G401 (cell line): ENCODE data around the gene EPHB6. TPM values are rescaled to one million over a fixed set of nuclear protein-coding genes. Genes with fewer than 3 reads are reported as not detected.

Experiments used
- DNase-seq: peaks from one replicate; pipeline ENCODE4 v3.0.0-alpha.2; 2015; ENCODE audit warnings: low spot score
- in situ Hi-C: cut with HindIII; loops from 2 replicates; pipeline ENCODE4 v1.10.0; 2016; ENCODE audit warnings: low sequenced_read_pairs, mixed read lengths
- total RNA-seq: library from RNA; depleted of rRNA; stranded (reverse); fragments of >200 nt; shearing (Covaris generic); gene quantifications from 2 replicates; pipeline ENCODE4 v1.2.3, GENCODE V29; 2014

The EPHB6 gene
- total RNA-seq, 1 experiment from 2014 or later: not detected

DNA sequence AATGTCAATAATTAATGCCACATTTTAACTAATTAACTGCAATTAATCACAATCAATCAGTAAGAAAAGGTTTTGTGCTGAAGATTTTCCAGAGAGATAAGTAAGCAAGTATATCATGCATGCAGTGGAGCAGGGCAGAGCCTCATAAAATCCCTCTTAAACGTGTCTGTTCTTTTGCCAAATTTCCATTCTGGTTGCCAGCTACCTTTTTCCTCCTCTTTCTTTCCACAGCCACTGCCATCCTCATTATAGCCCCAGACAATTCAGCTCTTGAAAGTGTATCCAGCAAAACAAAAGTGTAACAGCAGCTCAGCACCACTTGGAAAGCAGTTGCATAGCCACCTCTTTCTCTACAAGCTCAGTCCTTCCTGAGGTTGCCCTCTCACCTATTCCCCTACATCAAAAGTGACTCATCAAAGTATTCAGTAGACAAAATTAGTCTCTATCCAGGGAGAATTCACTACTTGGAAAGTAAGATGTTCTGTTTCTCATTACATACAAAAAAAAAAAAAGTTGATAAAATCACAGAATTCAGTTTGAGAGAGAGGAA is 26.9 kb upstream of the EPHB6 start:
- no peak for DNase-seq
- in situ Hi-C loops: no loop called here

DNA sequence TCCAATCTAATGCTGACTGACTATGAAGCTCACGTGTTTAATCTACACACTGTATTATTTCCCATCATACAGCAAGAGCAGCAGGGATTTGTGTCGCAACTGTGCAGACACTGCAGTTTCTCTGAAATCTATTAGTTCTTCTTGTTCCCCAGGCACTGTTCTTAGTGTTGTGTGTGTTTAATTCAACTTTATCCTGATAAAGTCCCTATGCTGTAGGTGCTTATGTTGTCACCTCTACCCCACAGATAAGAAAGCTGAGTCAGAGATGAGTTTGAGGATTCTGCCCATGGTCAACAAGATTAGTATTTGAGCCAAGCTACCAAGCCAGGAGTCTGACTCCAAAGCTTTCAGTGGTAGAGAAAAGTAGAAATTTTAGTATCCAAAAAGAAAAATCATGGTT is 22.5 kb upstream of the EPHB6 start:
- in situ Hi-C loops: no loop called here
- DNase-seq: no peak

DNA sequence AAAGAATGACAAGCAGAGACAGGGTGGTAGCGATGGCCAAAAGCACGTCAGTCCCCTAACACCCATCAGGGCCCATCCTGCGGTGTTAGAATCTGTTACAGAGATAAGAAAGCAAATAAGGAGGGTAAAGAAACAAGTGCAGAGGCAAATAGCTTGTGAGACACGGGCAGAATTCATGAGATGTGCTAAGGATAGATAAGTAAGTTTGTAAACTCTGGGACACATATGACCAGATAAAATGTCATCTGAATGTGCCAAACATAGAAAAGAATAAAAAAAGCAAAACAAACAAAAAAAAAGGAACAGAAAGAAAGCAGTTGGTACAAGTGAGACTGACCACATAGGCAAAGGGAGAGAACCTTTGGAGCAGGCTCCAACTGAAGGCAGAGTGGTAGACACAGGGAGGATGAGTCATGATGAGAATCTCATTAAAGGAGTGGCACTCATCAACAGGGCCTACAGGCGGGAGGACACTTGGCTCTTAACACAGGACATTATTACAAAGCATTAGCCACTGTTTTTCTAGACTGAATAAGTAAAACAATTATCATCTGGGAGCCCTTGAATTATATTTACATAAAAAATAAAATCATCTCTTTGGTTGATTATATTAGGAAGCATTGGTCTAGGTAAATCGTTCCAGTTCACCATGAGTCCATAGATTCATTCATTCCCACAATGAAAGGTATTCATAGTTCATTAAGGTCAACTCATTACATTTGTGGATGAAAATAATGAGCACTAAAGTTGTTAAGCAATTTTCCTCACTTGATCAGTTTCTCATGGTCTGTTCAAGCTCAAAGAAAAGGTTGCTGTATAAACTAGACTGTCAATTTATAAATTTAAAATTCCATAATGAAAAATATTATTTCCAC is 21.5 kb upstream of the EPHB6 start:
- in situ Hi-C loops: no loop called here
- no peak for DNase-seq

DNA sequence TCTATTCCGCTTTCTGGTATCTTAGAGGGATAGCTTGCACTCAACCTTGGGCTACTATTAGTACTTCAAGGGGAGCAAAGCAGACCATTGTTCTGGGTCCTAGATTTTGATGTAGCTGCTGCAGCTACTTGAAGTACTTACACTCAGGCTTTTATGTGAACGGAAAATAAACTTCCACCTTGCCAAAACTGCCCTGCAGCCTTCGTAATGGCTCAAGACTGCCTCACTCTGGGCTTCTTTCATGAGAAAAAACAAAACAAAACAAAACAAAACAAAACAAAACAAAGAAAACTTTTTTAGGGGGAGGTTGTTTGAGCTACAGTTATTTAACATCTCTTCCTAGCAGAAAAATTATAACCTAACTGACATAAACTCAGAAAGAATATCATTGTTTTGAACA is 19.4 kb upstream of the EPHB6 start:
- no peak for DNase-seq
- in situ Hi-C loops: no loop called here

DNA sequence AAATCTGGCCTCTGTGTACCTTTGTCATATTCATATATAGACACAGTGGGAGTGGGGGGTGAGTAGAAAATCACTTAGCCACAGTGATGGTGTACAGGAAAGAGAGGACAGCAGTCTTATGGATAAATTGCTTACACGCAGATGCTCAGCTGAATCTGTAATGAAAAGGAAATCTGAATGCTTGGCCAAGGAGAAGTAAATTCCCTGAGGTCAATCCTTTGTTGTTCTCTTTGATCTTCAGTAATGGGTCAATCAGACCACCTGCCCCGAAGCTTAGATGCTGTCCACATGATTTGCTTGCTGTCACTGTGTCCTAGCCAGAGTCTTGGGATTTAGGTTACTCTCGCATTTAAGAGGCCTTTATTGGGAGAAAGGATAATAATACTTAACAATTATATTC is 18.4 kb upstream of the EPHB6 start:
- in situ Hi-C loops: no loop called here
- DNase-seq: no peak

DNA sequence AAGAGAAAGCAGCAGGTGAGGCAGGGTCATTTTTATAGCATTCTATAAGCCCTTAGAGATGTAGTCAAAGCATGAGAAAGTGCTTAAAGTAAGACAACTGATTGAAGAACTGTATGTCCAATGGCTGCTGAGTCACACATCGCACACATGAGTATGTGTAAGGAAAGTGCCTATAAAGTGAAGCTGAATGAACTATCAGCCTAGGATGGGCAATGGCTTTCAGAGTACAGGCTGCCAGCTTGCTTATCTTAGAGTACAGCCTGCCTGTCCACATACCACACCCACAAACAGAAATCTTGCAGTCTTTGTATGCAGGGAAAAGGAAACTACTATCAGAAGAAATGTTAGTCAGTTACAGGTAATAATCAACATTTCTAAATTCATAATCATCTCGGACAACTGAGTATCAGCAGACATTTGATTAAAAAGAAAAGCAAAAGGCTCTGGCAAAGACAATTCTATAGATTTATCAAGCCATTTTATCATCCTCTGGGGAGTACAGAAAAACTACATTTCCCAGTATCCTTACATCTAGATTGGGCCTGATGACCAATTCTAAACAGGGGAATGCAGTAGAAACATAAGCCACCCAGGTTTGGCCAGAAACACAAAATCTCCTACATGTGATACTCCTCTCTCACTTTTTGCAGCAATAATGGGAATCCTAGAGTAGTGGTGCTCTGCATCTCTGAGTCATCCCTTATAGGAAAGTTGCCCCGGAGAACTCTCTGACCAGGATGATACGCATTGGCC is 16.2 kb upstream of the EPHB6 start:
- in situ Hi-C loops: no loop called here

DNA sequence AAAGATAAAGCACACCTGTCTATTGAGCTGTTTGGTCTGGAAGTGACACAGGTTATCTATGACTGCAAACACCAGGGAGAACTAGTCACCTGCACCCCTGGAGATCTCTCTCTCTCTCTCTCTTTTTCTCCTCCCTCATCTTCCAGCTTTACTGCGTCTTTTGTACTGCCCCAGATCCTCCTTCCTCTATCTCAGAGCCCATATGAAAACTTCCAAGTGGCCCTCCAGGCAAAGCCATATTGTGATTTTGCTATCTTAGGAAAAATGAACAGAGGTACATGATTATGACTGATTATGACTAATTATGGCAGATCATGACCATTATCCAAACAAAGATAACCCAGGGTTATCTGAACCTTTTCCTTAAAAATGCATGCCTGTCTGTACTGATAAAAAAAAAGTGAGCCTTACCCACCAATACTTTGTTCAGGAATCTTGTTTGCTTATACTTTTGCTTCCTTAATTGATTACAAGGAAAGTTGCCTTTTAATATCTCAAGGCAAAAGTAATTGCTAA is 12.6 kb upstream of the EPHB6 start:
- in situ Hi-C loops: no loop called here
- no peak for DNase-seq

More for the DNA sequence above, 16.2 kb upstream of the EPHB6 start:
- no peak for DNase-seq

DNA sequence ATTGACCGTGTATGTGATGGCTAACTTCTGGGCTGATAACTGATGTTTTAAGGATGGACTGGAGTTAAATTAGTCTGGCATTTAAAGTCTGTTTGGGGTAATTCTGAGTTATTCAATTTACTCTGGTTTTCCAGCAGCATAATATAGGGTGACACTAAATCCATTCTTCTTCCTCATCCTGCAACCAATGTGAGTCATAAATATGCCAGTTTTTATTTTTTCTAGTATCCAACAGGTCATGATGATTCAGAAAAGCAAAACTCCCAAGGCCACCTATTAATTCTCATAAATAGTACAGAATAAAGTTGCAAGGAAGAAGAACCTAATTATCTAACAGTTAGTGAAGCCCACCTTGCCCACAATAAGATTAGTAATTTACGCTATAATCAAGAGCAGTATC is 7.5 kb upstream of the EPHB6 start:
- no peak for DNase-seq
- in situ Hi-C loops: no loop called here

DNA sequence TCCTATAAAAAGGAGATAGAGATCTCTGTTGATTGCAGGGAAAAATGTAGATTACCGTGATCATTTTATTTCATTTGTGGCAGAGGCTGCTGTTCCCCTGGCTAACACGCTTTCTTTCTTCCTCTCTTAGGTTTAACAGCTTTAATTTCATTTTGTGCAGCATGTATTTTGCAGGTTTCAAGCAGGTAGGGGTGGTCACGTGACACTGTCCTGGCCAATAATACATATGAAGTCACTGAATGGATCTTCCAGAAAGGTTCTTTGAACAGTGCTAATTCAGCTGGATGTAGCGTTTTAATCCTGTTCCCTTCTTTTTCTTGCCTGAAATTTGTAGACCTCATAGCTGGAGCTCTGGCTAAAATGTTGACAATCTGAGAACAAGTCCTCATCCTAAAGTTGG is 3.6 kb upstream of the EPHB6 start:
- no peak for DNase-seq
- in situ Hi-C loops: loop anchor here (25.0 kb wide), 1 partner anchor 361 kb away; the partner anchor contains the start of gene TAS2R40

DNA sequence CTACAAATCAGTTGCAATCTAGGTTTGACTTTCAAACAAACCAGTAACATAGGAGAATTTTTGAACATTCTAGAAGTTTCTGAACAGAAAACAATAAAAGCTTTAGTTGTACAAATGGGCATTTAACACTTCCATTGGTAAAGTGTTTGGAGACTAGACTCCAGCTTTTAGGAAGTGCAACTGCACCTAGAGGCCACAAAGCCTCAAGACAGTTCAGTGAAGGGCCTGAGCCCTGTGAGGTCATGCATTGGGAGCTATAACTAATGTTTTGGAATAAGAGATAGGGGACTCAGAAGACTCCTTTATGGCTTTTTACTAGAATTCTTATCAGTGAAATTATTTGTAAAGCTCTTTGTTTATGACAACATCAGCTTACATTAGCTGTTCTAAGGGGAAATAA is 3.0 kb upstream of the EPHB6 start:
- in situ Hi-C loops: loop anchor here (25.0 kb wide), 1 partner anchor 360 kb away; the partner anchor contains the start of gene TAS2R40
- no peak for DNase-seq

DNA sequence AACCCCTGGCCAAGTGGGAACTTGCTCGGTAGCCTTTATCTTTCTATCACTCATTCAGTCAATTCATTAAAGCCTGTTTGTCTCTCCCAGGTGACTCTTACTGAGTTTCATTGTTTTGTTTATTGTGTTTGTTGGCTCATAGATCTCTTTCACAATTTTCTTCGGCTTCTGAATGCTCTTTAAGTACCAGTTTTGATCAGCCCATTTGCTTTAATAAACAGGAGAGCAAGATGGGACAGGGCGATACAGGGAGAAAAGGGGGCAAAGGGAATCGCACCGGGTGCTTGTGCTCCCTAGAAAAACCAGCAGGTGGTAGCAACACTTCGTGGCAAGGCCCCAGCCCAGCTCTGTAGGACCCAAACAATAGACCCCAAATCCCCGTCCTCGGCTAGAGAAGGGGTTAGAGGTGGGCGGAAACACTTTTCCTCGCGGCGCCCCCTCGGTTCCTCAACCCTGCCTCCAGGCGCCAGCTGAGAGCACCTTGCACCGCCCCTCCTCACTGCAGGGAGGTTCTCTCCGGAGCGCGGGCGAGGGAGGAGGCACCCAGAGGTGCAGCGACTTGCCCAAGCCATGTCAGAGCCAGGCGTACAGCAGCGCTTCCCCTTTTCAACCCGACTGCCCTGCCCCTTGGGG is 1.0 kb upstream of the EPHB6 start:
- in situ Hi-C loops: loop anchor here (25.0 kb wide), 1 partner anchor 358 kb away; the partner anchor contains the start of gene TAS2R40
- peak; percentile 16 for DNase-seq

DNA sequence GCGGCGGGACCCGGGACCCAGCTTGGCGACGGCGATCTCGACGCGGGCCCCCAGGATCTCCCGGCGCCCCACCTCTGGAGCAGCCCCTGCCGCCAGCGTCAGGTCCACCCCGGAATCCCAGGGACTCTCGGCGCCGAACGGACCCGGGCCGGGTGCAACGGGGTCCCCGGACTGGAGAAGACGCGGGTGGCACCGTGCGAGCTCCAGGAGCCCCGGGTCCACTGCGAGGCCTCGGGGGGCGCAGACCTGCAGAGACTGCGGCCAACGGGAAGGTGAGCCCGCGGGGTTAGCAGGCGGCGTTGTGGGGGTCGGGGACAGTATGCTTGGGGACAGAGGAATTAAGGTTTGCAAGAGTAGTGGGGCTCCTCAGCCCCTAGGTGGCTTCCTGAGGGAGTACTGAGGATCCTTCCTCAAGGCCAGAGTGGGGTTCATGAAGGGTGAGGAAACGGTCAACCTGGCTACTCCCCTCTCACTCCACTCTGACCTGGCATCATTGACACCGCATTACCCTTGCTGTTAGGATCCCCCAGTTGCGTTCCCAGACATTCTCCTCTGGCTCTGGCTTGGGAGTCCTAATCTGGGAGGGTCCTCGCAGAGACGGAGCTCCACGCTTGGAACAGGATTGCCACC is 353 bp downstream of the EPHB6 start:
- in situ Hi-C loops: loop anchor here (25.0 kb wide), 1 partner anchor 357 kb away; the partner anchor contains the start of gene TAS2R40
- DNase-seq: no peak

DNA sequence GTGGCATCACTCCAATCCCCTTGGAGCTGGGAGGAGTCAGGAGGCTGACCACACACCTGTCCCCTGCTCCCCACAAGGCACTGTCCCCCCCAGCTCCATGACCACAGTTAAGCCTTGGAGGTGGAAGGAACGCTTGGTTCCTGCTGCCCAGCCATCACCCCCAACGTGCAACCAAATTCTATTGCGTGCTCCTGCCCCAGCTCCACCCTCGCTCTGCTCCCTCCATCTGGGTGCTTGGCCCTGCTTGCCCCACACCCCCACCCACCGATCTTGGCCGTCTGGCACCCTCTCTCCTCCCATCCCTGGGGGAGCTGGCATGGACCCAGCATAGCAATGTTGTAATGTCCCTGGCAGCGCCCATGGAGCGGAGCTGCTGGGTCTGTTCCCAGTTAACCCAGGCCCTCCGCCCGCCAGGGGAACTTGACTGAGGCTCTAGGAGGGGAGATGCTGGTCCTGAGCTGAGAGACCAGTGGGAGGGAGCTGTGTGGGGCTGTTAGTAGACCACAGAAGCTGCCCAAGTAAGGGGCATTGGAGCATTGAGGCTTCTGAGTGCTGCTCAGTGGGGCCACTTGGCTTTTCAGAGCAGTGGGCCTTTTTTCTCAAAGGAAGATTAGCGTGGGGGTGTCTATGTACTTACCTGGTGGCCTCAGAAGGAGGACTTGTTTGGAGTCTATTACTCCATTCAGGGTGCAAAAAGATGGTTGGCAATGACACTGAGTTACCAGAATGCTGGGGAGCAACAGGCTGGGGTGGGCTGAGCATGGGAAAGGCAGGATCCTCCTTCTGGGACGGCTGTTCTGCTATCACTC is 1.1 kb downstream of the EPHB6 start:
- in situ Hi-C loops: loop anchor here (25.0 kb wide), 1 partner anchor 356 kb away; the partner anchor contains the start of gene TAS2R40
- peak; percentile 25 for DNase-seq

DNA sequence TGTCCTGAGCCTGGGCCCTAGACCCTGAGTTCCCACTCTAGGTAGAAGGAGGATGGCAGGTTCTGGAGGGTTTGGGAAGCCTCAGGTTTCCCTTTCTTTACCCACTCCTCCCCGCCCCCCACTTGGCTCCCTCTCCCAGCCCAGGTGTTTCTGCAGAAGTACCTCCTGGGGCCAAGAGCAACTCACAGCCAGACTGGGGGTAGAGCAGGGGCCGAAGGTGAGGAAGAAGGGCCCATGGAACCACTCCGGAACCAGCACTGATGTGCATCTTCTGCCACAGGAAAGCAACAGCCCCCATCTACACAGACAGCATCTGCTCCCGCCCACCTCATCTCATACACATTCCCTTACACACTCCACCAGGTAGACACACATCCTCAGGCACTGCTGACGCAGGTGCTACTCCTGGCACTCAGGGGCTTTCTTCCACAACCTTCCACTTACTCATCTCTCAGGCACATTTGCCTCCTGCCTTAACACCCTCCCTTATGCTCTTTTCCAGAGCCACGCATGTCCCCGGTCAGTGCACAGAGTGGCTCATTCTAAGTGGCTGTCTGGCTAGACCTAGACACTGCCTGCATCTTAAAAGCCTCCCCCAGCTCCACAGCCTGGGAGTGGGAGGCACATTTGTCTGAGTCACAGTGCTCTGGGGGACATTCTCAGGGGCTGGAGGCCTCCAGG is 1.8 kb downstream of the EPHB6 start:
- no peak for DNase-seq

DNA sequence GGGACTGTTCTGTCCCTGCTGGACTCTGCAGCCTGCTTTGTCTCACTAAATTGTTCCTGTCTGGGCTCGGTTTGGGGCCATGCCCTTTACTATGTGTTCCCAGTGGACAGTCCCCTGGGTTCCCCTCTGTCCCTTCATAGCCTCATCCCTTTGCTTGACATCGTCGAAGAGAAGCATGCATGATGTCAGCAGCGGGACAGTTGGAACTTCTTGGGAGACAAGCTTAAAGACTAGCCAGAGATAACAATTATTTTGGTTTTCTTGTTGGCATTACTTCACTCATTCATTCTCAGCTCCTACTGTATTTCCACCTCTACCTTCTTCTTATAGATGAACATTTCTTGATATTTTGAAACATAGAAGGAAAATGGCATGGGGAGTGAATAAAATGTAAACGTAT is 2.7 kb downstream of the EPHB6 start:
- DNase-seq: no peak
- in situ Hi-C loops: loop anchor here (25.0 kb wide), 1 partner anchor 355 kb away; the partner anchor contains the start of gene TAS2R40

More for the DNA sequence above, 1.8 kb downstream of the EPHB6 start:
- in situ Hi-C loops: loop anchor here (25.0 kb wide), 1 partner anchor 356 kb away; the partner anchor contains the start of gene TAS2R40

DNA sequence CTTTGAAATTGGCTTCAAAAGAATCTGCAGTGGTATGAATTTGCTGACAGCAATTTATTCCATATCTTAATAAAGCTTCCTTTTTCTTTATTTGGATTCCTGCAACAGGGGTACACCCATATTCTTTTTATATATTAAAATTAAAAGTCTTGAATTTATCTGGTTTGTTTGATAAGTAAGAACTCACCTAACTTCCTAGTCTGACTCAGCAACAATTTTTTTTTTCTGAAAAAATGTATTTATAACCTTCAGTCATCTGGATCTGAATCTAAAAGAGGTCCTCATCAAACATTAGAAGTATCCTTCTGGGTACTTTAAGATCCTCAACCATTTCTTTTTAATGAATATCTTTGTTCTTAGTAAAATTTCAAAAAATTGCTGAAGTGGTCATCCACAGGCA is 4.5 kb downstream of the EPHB6 start:
- no peak for DNase-seq
- in situ Hi-C loops: loop anchor here (25.0 kb wide), 1 partner anchor 353 kb away; the partner anchor contains the start of gene TAS2R40

DNA sequence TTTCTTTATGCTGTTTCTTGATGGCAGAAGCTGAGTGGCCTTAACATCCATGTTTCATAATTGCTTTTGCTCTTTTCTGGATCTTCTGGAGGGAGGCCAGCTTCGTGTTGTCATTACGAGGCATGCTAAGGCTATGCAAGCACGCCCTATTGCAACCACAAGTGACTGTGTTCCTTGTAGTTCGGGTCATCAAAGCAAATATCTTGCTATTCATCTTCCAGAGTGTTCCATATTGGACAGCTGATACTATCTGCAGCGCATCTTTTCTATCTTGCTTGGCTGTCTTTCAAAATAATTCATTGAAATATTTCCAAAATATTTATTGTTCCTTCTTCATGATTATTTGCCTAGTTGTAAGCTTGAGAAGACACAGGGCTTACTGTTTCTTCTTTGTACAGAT is 5.0 kb downstream of the EPHB6 start:
- in situ Hi-C loops: loop anchor here (25.0 kb wide), 1 partner anchor 352 kb away; the partner anchor contains the start of gene TAS2R40
- no peak for DNase-seq
